Ramos (cell line): Measurements from ENCODE around the gene SYTL3.

Source experiments
- in situ Hi-C: fragments of 300-500 bp; cut with MboI; formaldehyde crosslinking; loops from one replicate; pipeline ENCODE4 v1.14.3; 2022; ENCODE audit warnings: low sequenced_read_pairs; ENCODE audit not compliant: unreplicated experiment

Gene SYTL3

GRCh38 chr6:158755636-158756035 is 105.8 kb downstream of the SYTL3 start:
- in situ Hi-C loops: no loop called here

- in situ Hi-C loops: no loop called here
These were observed 106.3 kb downstream of the SYTL3 start for GRCh38 chr6:158756126-158756525.

- in situ Hi-C loops: no loop called here
These were observed 107.3 kb downstream of the SYTL3 start for GRCh38 chr6:158756977-158757752.

- in situ Hi-C loops: no loop called here
These were observed 107.9 kb downstream of the SYTL3 start for GRCh38 chr6:158757753-158758090.

GRCh38 chr6:158758451-158758860 is 108.6 kb downstream of the SYTL3 start:
- in situ Hi-C loops: no loop called here

- in situ Hi-C loops: no loop called here
These were observed 109.2 kb downstream of the SYTL3 start for GRCh38 chr6:158758941-158759479.

- in situ Hi-C loops: no loop called here
These were observed 110.2 kb downstream of the SYTL3 start for GRCh38 chr6:158759966-158760617.

- in situ Hi-C loops: no loop called here
These were observed 110.9 kb downstream of the SYTL3 start for GRCh38 chr6:158760618-158761250.

- in situ Hi-C loops: no loop called here
These were observed 111.9 kb downstream of the SYTL3 start for GRCh38 chr6:158761746-158762145.

- in situ Hi-C loops: no loop called here
These were observed 113.1 kb downstream of the SYTL3 start for GRCh38 chr6:158762787-158763433.

GRCh38 chr6:158763434-158764182 is 113.8 kb downstream of the SYTL3 start:
- in situ Hi-C loops: no loop called here

- in situ Hi-C loops: no loop called here
These were observed 114.5 kb downstream of the SYTL3 start for GRCh38 chr6:158764183-158764849.

- in situ Hi-C loops: no loop called here
These were observed 115.1 kb downstream of the SYTL3 start for GRCh38 chr6:158764926-158765325.

GRCh38 chr6:158765499-158766068 is 115.7 kb downstream of the SYTL3 start:
- in situ Hi-C loops: no loop called here

- in situ Hi-C loops: no loop called here
These were observed 117.0 kb downstream of the SYTL3 start for GRCh38 chr6:158766621-158767455.

GRCh38 chr6:158767709-158768108 is 117.9 kb downstream of the SYTL3 start:
- in situ Hi-C loops: no loop called here

GRCh38 chr6:158768436-158768835 is 118.6 kb downstream of the SYTL3 start:
- in situ Hi-C loops: no loop called here

GRCh38 chr6:158769234-158769770 is 119.4 kb downstream of the SYTL3 start:
- in situ Hi-C loops: no loop called here
